Osteoblast (primary cell): ENCODE results near the gene HRCT1. TPM values are rescaled to one million over a fixed set of nuclear protein-coding genes. Genes with fewer than 3 reads are reported as not detected.

ENCODE experiments used
- DNase-seq: peaks from one replicate; pipeline ENCODE4 v3.0.0; 2011; ENCODE audit warnings: low spot score, mixed read lengths; ENCODE audit not compliant: insufficient read length; ENCODE audit errors: missing footprints
- H2AFZ ChIP-seq: 2 replicates; pipeline ENCODE4 v1.6.0; 2011; ENCODE audit warnings: mild to moderate bottlenecking, low read length
- H3K27ac ChIP-seq: 2 replicates; pipeline ENCODE4 v1.5.1; 2011; ENCODE audit warnings: mild to moderate bottlenecking, low read depth, low read length, moderate library complexity
- H3K27me3 ChIP-seq: 2 replicates; pipeline ENCODE4 v1.6.0; 2012; ENCODE audit warnings: mild to moderate bottlenecking, control low read depth, inconsistent platforms, low read length, moderate library complexity; ENCODE audit not compliant: insufficient read depth
- H3K36me3 ChIP-seq: 2 replicates; pipeline ENCODE4 v1.5.1; 2011; ENCODE audit warnings: mild to moderate bottlenecking, low read length, control low read depth, moderate library complexity; ENCODE audit not compliant: insufficient read depth
- H3K4me1 ChIP-seq: 2 replicates; pipeline ENCODE4 v1.5.1; 2011; ENCODE audit warnings: mild to moderate bottlenecking, low read length, control low read depth, moderate library complexity; ENCODE audit not compliant: insufficient read depth
- H3K4me2 ChIP-seq: 2 replicates; pipeline ENCODE4 v1.6.0; 2011; ENCODE audit warnings: mild to moderate bottlenecking, low read length; ENCODE audit not compliant: insufficient read depth
- H3K4me3 ChIP-seq: fragments of 200-600 bp; sonication (generic); 3 replicates; pipeline ENCODE4 v1.5.1; 2012; ENCODE audit warnings: mild to moderate bottlenecking, low read length, inconsistent platforms; ENCODE audit not compliant: insufficient read depth
- H3K79me2 ChIP-seq: 2 replicates; pipeline ENCODE4 v1.6.0; 2012; ENCODE audit warnings: mild to moderate bottlenecking, low read length, control low read depth, inconsistent platforms; ENCODE audit not compliant: insufficient read depth
- H3K9me3 ChIP-seq: 2 replicates; pipeline ENCODE4 v1.5.1; 2011; ENCODE audit warnings: low read depth, low read length, control low read depth
- H4K20me1 ChIP-seq: 2 replicates; pipeline ENCODE4 v1.6.0; 2012; ENCODE audit warnings: mild to moderate bottlenecking, low read length, control low read depth; ENCODE audit not compliant: insufficient read depth
- total RNA-seq: library from RNA; depleted of rRNA; stranded (reverse); fragments of >200 nt; gene quantifications from 2 replicates; pipeline ENCODE4 v1.2.3, GENCODE V29; 2012
- TF ChIP-seq, protein P1 (sequence below): IDR thresholded peaks from 2 replicates; pipeline ENCODE4 v1.5.1; 2011; ENCODE audit warnings: mild to moderate bottlenecking, low read depth, low read length, moderate library complexity; ENCODE audit errors: extremely low read depth

HRCT1 gene
- total RNA-seq, 1 donor, result 5.1 TPM

DNA sequence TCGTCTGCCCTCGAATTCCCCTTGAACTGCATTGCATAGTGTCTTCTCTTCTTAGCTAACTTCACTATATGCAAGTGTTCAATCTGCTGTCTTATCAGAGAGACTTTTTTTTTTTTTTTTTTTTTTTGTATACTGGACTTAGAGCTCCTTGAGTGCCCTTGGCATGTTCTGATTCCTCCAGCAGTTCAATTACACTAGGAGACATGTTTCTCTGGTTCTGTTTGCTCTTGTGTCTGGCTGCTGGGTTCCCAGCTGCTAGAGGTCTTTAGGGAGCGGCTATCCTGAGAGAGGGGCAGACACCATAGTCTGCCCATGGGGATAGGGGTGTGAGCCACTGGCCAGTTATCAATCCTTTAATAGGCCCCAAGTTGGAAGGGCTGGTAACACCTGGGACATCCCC lies 38.8 kb downstream of the HRCT1 start:
- Histone ChIP-seq H3K79me2 (no peaks in the 10 kb centered on the region), H3K36me3 (no peaks in the 10 kb centered on the region), H3K27me3 (no peaks in the 10 kb centered on the region), H3K4me1 (peaks cover 5% of the 10 kb centered on the region), H4K20me1 (no peaks in the 10 kb centered on the region), H3K27ac (peak overlapping the region; percentile 15), H3K4me3 (no peak overlapping the region), H3K9me3 (no peaks in the 10 kb centered on the region), H2AFZ (peak overlapping the region; percentile 31), H3K4me2 (no peak overlapping the region)
- TF ChIP-seq, protein P1, sequence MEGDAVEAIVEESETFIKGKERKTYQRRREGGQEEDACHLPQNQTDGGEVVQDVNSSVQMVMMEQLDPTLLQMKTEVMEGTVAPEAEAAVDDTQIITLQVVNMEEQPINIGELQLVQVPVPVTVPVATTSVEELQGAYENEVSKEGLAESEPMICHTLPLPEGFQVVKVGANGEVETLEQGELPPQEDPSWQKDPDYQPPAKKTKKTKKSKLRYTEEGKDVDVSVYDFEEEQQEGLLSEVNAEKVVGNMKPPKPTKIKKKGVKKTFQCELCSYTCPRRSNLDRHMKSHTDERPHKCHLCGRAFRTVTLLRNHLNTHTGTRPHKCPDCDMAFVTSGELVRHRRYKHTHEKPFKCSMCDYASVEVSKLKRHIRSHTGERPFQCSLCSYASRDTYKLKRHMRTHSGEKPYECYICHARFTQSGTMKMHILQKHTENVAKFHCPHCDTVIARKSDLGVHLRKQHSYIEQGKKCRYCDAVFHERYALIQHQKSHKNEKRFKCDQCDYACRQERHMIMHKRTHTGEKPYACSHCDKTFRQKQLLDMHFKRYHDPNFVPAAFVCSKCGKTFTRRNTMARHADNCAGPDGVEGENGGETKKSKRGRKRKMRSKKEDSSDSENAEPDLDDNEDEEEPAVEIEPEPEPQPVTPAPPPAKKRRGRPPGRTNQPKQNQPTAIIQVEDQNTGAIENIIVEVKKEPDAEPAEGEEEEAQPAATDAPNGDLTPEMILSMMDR, result no peak
- no peak for DNase-seq

DNA sequence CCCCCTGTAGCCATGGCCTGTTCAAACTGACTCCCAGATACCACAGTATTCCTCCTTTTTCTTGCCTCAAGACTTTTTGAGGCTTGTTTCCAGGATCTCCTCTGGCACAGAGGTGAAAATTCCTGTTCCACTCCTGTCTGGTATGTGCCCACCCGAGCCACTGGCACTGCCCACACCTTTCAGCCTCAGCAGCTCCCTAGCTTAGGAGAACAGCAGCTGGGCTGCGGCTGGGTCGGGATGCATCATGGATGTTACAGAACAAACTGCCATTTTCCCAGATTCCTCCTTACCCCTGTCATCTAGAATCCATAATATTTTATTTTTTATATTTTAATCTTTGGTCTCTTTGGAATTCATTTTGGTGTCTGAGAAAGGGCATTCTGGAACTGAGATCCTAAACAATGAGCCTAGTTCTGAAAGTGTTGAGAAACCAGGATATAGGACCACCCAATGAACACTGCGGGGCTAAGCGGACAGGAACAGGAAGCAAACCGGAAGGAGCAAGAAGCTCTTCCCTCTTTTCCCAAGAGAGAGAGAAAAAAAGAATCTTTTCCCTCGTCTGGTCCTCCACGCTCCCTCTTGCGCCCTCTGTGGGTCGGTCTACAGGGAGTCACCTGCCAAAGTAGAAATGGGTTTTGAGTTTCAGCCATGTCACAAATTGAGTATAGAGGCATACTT lies 39.5 kb downstream of the HRCT1 start:
- no peak overlapping the region for H3K4me3 ChIP-seq
- H3K27ac ChIP-seq, result peak overlapping the region; percentile 15
- no peaks in the 10 kb centered on the region for H3K9me3 ChIP-seq
- H3K4me1 ChIP-seq, result peaks cover 5% of the 10 kb centered on the region
- no peaks in the 10 kb centered on the region for H3K79me2 ChIP-seq
- H3K4me2 ChIP-seq, result peak overlapping the region; percentile 35
- no peaks in the 10 kb centered on the region for H3K27me3 ChIP-seq
- H2AFZ ChIP-seq, result peak overlapping the region; percentile 31
- TF ChIP-seq, protein P1, result peak; percentile 97
- H4K20me1 ChIP-seq, result no peaks in the 10 kb centered on the region
- DNase-seq, result no peak
- H3K36me3 ChIP-seq, result no peaks in the 10 kb centered on the region

DNA sequence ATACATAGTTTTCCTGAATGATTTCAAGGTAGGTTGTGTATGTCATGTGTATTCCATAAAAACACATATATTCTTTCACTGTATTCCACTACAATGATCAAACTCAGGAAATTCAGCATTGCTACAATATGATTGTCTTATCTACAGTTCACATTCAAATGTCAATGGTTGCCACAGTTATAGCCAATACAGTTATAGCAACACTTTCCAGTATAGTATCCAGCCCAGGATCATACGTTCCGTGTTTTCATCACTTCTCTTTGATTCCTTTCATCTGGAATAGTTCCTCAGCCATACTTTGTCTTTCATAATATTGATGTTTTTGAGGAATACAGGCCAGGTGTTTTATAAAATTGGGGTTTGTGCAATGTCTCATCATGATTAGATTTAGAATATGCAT lies 42.4 kb downstream of the HRCT1 start:
- H3K4me1 ChIP-seq, result peaks cover 15% of the 10 kb centered on the region
- TF ChIP-seq, protein P1, result no peak
- H2AFZ ChIP-seq, result no peak overlapping the region
- H3K4me2 ChIP-seq, result no peak overlapping the region
- H3K9me3 ChIP-seq, result no peaks in the 10 kb centered on the region
- H4K20me1 ChIP-seq, result no peaks in the 10 kb centered on the region
- no peak overlapping the region for H3K4me3 ChIP-seq
- no peak for DNase-seq
- no peaks in the 10 kb centered on the region for H3K79me2 ChIP-seq
- H3K27me3 ChIP-seq, result no peaks in the 10 kb centered on the region
- no peaks in the 10 kb centered on the region for H3K36me3 ChIP-seq
- H3K27ac ChIP-seq, result no peak overlapping the region

DNA sequence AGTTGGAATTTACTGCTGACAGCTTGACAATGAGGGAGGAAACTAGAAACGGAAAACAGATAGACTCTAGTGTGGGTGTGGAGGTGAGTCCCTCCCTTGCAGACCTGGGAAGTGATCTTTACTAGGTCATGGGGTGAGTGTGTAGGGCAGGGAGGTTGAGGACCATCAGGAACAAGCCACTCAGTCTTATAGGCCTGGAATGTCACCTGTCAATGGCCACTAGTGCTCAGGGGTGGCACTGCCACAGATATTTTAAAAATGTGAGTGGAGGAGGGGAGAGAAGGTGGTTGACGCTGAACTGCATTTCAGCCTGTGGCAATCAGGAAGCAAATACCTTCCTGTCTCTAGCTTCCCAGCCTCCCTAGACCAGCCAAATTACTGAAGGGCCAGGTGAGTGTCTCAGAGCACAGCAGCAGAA lies 42.9 kb downstream of the HRCT1 start:
- Histone ChIP-seq H4K20me1 (no peaks in the 10 kb centered on the region), H3K27me3 (no peaks in the 10 kb centered on the region), H3K36me3 (no peaks in the 10 kb centered on the region), H3K79me2 (no peaks in the 10 kb centered on the region), H2AFZ (peak overlapping the region; percentile 84), H3K9me3 (no peaks in the 10 kb centered on the region), H3K27ac (no peak overlapping the region), H3K4me3 (no peak overlapping the region), H3K4me1 (peaks cover 15% of the 10 kb centered on the region), H3K4me2 (no peak overlapping the region)
- DNase-seq, result no peak
- TF ChIP-seq, protein P1, result no peak
